GM23338 (cell line): ENCODE data around the gene POLE4. TPM values are rescaled to one million over a fixed set of nuclear protein-coding genes. Genes with fewer than 3 reads are reported as not detected.

Experiments used
- ATAC-seq: fragments of 200-7000 bp; cut with Tn5 transposase; 3 replicates; pipeline ENCODE4 v1.9.1; 2020
- DNase-seq: peaks from one replicate; pipeline ENCODE4 v3.0.0-alpha.2; 2015; ENCODE audit warnings: low spot score
- H2AFZ ChIP-seq: fragments of 200-600 bp; sonication (generic); 2 replicates; pipeline ENCODE4 v1.8.0; 2016; ENCODE audit warnings: antibody characterized with exemption, mild to moderate bottlenecking, moderate library complexity
- H3F3A ChIP-seq: fragments of 200-600 bp; sonication (generic); replicated peaks from 2 replicates; pipeline ENCODE4 v1.8.0; 2017; ENCODE audit warnings: antibody characterized with exemption, mixed run types, low read depth
- H3K27ac ChIP-seq: fragments of 200-600 bp; sonication (generic); 2 replicates; pipeline ENCODE4 v1.6.1; 2016; ENCODE audit warnings: low read depth
- H3K27me3 ChIP-seq: fragments of 200-600 bp; sonication (generic); 2 replicates; pipeline ENCODE4 v1.8.0; 2016; ENCODE audit warnings: mild to moderate bottlenecking, mixed run types, moderate library complexity; ENCODE audit not compliant: insufficient read depth
- H3K36me3 ChIP-seq: fragments of 200-600 bp; sonication (generic); 2 replicates; pipeline ENCODE4 v1.8.0; 2016; ENCODE audit warnings: mild to moderate bottlenecking; ENCODE audit not compliant: insufficient read depth
- H3K4me1 ChIP-seq: fragments of 200-600 bp; sonication (generic); 2 replicates; pipeline ENCODE4 v1.8.0; 2016; ENCODE audit warnings: mild to moderate bottlenecking, moderate library complexity; ENCODE audit not compliant: insufficient read depth
- H3K4me2 ChIP-seq: fragments of 200-600 bp; sonication (generic); 2 replicates; pipeline ENCODE4 v1.7.1; 2017; ENCODE audit warnings: mixed run types
- H3K4me3 ChIP-seq: fragments of 200-600 bp; sonication (generic); 2 replicates; pipeline ENCODE4 v1.6.1; 2016; ENCODE audit warnings: mixed run types
- H3K79me2 ChIP-seq: fragments of 200-600 bp; sonication (generic); replicated peaks from 2 replicates; pipeline ENCODE4 v1.8.0; 2017; ENCODE audit warnings: mild to moderate bottlenecking; ENCODE audit not compliant: insufficient read depth
- H3K9me2 ChIP-seq: fragments of 200-600 bp; sonication (generic); 2 replicates; pipeline ENCODE4 v1.8.0; 2017; ENCODE audit not compliant: insufficient read depth
- H4K20me1 ChIP-seq: fragments of 200-600 bp; sonication (generic); replicated peaks from 2 replicates; pipeline ENCODE4 v1.8.0; 2017; ENCODE audit warnings: mild to moderate bottlenecking; ENCODE audit not compliant: insufficient read depth
- H3K27ac Mint-ChIP-seq: 2 replicates; pipeline ENCODE4 v1.8.0; 2020; ENCODE audit warnings: inconsistent platforms, mild to moderate bottlenecking, moderate library complexity, mixed read lengths
- H3K27me3 Mint-ChIP-seq: 3 replicates; pipeline ENCODE4 v1.8.0; 2022; ENCODE audit warnings: low read depth, mild to moderate bottlenecking, moderate library complexity, mixed read lengths, inconsistent platforms; ENCODE audit not compliant: insufficient read depth, poor library complexity
- H3K36me3 Mint-ChIP-seq: 3 replicates; pipeline ENCODE4 v1.8.0; 2021; ENCODE audit warnings: low read depth, mild to moderate bottlenecking, inconsistent platforms, moderate library complexity, mixed read lengths
- H3K4me1 Mint-ChIP-seq: 3 replicates; pipeline ENCODE4 v1.8.0; 2020; ENCODE audit warnings: mild to moderate bottlenecking, inconsistent platforms, mixed read lengths
- H3K4me3 Mint-ChIP-seq: 3 replicates; pipeline ENCODE4 v1.8.0; 2021; ENCODE audit warnings: moderate library complexity, mild to moderate bottlenecking, inconsistent platforms, mixed read lengths
- H3K9me3 Mint-ChIP-seq: 3 replicates; pipeline ENCODE4 v1.8.0; 2020; ENCODE audit warnings: moderate library complexity, mild to moderate bottlenecking, inconsistent platforms, mixed read lengths
- CREB1 ChIP-seq: fragments of 250-450 bp; sonication (Bioruptor Pico); IDR thresholded peaks from 2 replicates; pipeline ENCODE4 v1.5.0; 2020; ENCODE audit warnings: low read depth, mild to moderate bottlenecking, moderate library complexity
- CTCF ChIP-seq, 2 experiments: fragments of 200-600 bp in 1 of 2; sonication (generic) in 1 of 2; conservative IDR thresholded peaks; 2 replicates each; pipeline versions ENCODE4 v1.5.1 to v1.6.1; 2016 to 2017; ENCODE audit warnings: antibody characterized with exemption in 2 of 2, low read depth in 2 of 2, mild to moderate bottlenecking in 2 of 2, moderate library complexity in 1 of 2
- ETS1 ChIP-seq: IDR thresholded peaks from 2 replicates; pipeline ENCODE4 v1.6.1; 2016; ENCODE audit warnings: antibody characterized with exemption
- EZH2 ChIP-seq: fragments of 200-600 bp; sonication (generic); IDR thresholded peaks from one replicate; pipeline ENCODE4 v1.8.0; 2017; ENCODE audit warnings: antibody characterized with exemption, mild to moderate bottlenecking, low read depth; ENCODE audit not compliant: unreplicated experiment
- EZH2phosphoT487 ChIP-seq: fragments of 200-600 bp; sonication (generic); IDR thresholded peaks from one replicate; pipeline ENCODE4 v1.8.1; 2018; ENCODE audit warnings: antibody characterized with exemption; ENCODE audit not compliant: unreplicated experiment
- JUNB ChIP-seq: IDR thresholded peaks from one replicate; pipeline ENCODE4 v1.6.1; 2016; ENCODE audit warnings: antibody characterized with exemption; ENCODE audit not compliant: unreplicated experiment
- NANOG ChIP-seq: IDR thresholded peaks from 2 replicates; pipeline ENCODE4 v1.6.1; 2016; ENCODE audit warnings: antibody characterized with exemption, borderline replicate concordance
- POLR2AphosphoS5 ChIP-seq: IDR thresholded peaks from 2 replicates; pipeline ENCODE4 v1.6.1; 2016; ENCODE audit warnings: antibody characterized with exemption, low read depth
- REST ChIP-seq: IDR thresholded peaks from one replicate; pipeline ENCODE4 v1.6.1; 2018; ENCODE audit warnings: antibody characterized with exemption; ENCODE audit not compliant: unreplicated experiment
- STAT1 ChIP-seq: IDR thresholded peaks from one replicate; pipeline ENCODE4 v1.6.1; 2016; ENCODE audit warnings: antibody characterized with exemption; ENCODE audit not compliant: unreplicated experiment
- ZNF114 ChIP-seq: fragments of 250-450 bp; sonication (Bioruptor Pico); IDR thresholded peaks from 2 replicates; pipeline ENCODE4 v1.5.0; 2020; ENCODE audit warnings: mild to moderate bottlenecking, moderate library complexity
- ZNF331 ChIP-seq: fragments of 250-450 bp; sonication (Bioruptor Pico); IDR thresholded peaks from 2 replicates; pipeline ENCODE4 v1.5.0; 2020; ENCODE audit warnings: low read depth, mild to moderate bottlenecking, moderate library complexity
- ZNF462 ChIP-seq: fragments of 250-450 bp; sonication (Bioruptor Pico); IDR thresholded peaks from 2 replicates; pipeline ENCODE4 v1.5.0; 2020; ENCODE audit warnings: mild to moderate bottlenecking, moderate library complexity
- polyA plus RNA-seq: library from polyadenylated mRNA; unstranded; fragments of >200 nt; fragmentation: Nextera tagmentation; extraction: Ambion mirVana; gene quantifications from 2 replicates; pipeline ENCODE4 v1.2.1, GENCODE V29; 2016
- total RNA-seq: library from RNA; depleted of rRNA; stranded (reverse); fragments of >200 nt; shearing (Covaris generic); gene quantifications from 2 replicates; pipeline ENCODE4 v1.2.3, GENCODE V29; 2014

Gene POLE4
- total and polyA plus RNA-seq, 2 experiments from 2014 or later: 24.4 to 105 TPM

- Mint-ChIP-seq H3K27me3 (peaks cover 2% of the 10 kb centered on the region), H3K27ac (no peak overlapping the region), H3K4me3 (no peak overlapping the region), H3K9me3 (no peaks in the 10 kb centered on the region; the same call in 2 of the 3 replicates), H3K36me3 (peaks cover 6% of the 10 kb centered on the region; the same call in 2 of the 3 replicates), H3K4me1 (peaks cover 2% of the 10 kb centered on the region; the same call in 1 of the 3 replicates)
- DNase-seq: no peak
- Histone ChIP-seq H4K20me1 (no peaks in the 10 kb centered on the region; the same call in none of the 2 replicates), H3K79me2 (no peaks in the 10 kb centered on the region), H3K27me3 (no peaks in the 10 kb centered on the region), H3K36me3 (no peaks in the 10 kb centered on the region), H3F3A (no peaks in the 10 kb centered on the region), H3K4me3 (no peak overlapping the region), H3K9me2 (0 out of 2 replicates have a peak, but pooled peaks cover 6% of the 10 kb centered on the region), H3K27ac (no peak overlapping the region), H3K4me2 (no peak overlapping the region), H2AFZ (no peak overlapping the region), H3K4me1 (no peaks in the 10 kb centered on the region)
- ATAC-seq: no peak
- TF ChIP-seq EZH2: no peak
- no peak for TF ChIP-seq POLR2AphosphoS5
- no peak for TF ChIP-seq ZNF462 (CRISPR knock-in tag)
- TF ChIP-seq CTCF (conservative IDR thresholded peaks at IDR 0.05; ENCODE audit: low read depth in 2 of 2): no peak
- no peak for TF ChIP-seq NANOG
- TF ChIP-seq STAT1: no peak
- no peak for TF ChIP-seq ETS1
- TF ChIP-seq EZH2phosphoT487: no peak
- no peak for TF ChIP-seq ZNF331 (CRISPR knock-in tag)
- no peak for TF ChIP-seq CREB1 (CRISPR knock-in tag)
- no peak for TF ChIP-seq REST
- no peak for TF ChIP-seq ZNF114 (CRISPR knock-in tag)
- TF ChIP-seq JUNB: no peak
These were observed 30.8 kb upstream of the POLE4 start for GRCh38 chr2:74927621-74928020.
